Left colon (tissue), 2 donors: ENCODE results near the gene RHOV. TPM values are rescaled to one million over a fixed set of nuclear protein-coding genes. Genes with fewer than 3 reads are reported as not detected.

Experiments used
- ATAC-seq: fragments of 200-7000 bp; cut with Tn5 transposase; one replicate; pipeline ENCODE4 v1.9.1; 2020; ENCODE audit warnings: mild to moderate bottlenecking, moderate library complexity
- DNase-seq, 2 donors: peaks; one replicate each; pipeline ENCODE4 v3.0.0-alpha.2; 2020
- intact Hi-C, 2 donors: fragments of 100-400 bp; cut with DNase I in 1 of 2; cut with micrococcal nuclease in 1 of 2; formaldehyde crosslinking; loops; one replicate each; pipeline versions ENCODE4 v1.11.2 to v1.14.0; 2022; cut with DNase I, micrococcal nuclease
- total RNA-seq, 2 donors: library from RNA; stranded (reverse); fragmentation: NEBNext Ultra II Directional; extraction: Animal tissue kit (Norgen Biotek cat#: 25700); gene quantifications; one replicate each; pipeline ENCODE4 v1.2.1, GENCODE V29; 2021
- donor health status: DM: no; HTN: no; CAD: no.
- donor health status: DM: yes; HTN: yes; CAD: no.

The RHOV gene
- total RNA-seq, 2 donors from 2014 or later: 3.7 to 8.9 TPM

- ATAC-seq (peak; percentile 40), DNase-seq (peak; percentile 82 to 84)
- intact Hi-C loops: loop anchor here (2.0 to 10.0 kb wide), 2 partner anchors 112 to 278 kb away; no protein-coding TSS in a partner anchor
Observed at GRCh38 chr15:40906991-40907802, 33.2 kb upstream of the RHOV start.

- ATAC-seq (peak; percentile 80), DNase-seq (peak; percentile 95 to 96)
- intact Hi-C loops: loop anchor here (2.0 to 10.0 kb wide), 2 partner anchors 112 to 278 kb away; no protein-coding TSS in a partner anchor
Observed at GRCh38 chr15:40906091-40906990, 32.3 kb upstream of the RHOV start.

GRCh38 chr15:40904552-40905201 is 30.6 kb upstream of the RHOV start:
- intact Hi-C loops: loop anchor here (5.0 to 10.0 kb wide), 2 partner anchors 280 to 283 kb away; no protein-coding TSS in a partner anchor
- ATAC-seq: no peak
- no peak for DNase-seq

- ATAC-seq (no peak), DNase-seq (no peak)
- intact Hi-C loops: loop anchor here (5.0 to 10.0 kb wide), 2 partner anchors 282 to 284 kb away; no protein-coding TSS in a partner anchor
Observed at GRCh38 chr15:40902605-40903561, 28.8 kb upstream of the RHOV start.

- intact Hi-C loops: loop anchor here (5.0 to 10.0 kb wide), 2 partner anchors 284 to 286 kb away; no protein-coding TSS in a partner anchor
- DNase-seq (no peak), ATAC-seq (no peak)
Observed at GRCh38 chr15:40901053-40901443, 27.0 kb upstream of the RHOV start.

- DNase-seq (no peak), ATAC-seq (no peak)
- intact Hi-C loops: loop anchor here (5.0 to 10.0 kb wide), 2 partner anchors 284 to 287 kb away; no protein-coding TSS in a partner anchor
Observed at GRCh38 chr15:40900256-40901052, 26.4 kb upstream of the RHOV start.

- ATAC-seq (no peak), DNase-seq (no peak)
- intact Hi-C loops: loop anchor here (5.0 to 10.0 kb wide), 2 partner anchors 285 to 288 kb away; no protein-coding TSS in a partner anchor
Observed at GRCh38 chr15:40899536-40900207, 25.6 kb upstream of the RHOV start.

- intact Hi-C loops: loop anchor here in 1 of 2 donors (5.0 kb wide), 1 partner anchor 38 kb away; no protein-coding TSS in a partner anchor
- peak; percentile 50 for ATAC-seq
- DNase-seq: peak; percentile 58 to 72
Observed at GRCh38 chr15:40894681-40895448, 20.8 kb upstream of the RHOV start.

- ATAC-seq (peak; percentile 85), DNase-seq (peak; percentile 98 to 99)
- intact Hi-C loops: loop anchor here in 1 of 2 donors (5.0 kb wide), 1 partner anchor 37 kb away; no protein-coding TSS in a partner anchor
Observed at GRCh38 chr15:40893733-40894680, 20.0 kb upstream of the RHOV start, which contains the start of gene VPS18. VPS18 (plus strand) TSS chr15:40894450; CDS start chr15:40894769, 319 bp downstream.

GRCh38 chr15:40893019-40893670 is 19.1 kb upstream of the RHOV start:
- no peak for ATAC-seq
- intact Hi-C loops: loop anchor here in 1 of 2 donors (5.0 kb wide), 1 partner anchor 36 kb away; no protein-coding TSS in a partner anchor
- DNase-seq: no peak

- ATAC-seq: peak; percentile 29
- intact Hi-C loops: loop anchor here in 1 of 2 donors (5.0 kb wide), 1 partner anchor 35 kb away; no protein-coding TSS in a partner anchor
Observed at GRCh38 chr15:40892447-40893012, 18.5 kb upstream of the RHOV start.

GRCh38 chr15:40891810-40892446 is 17.9 kb upstream of the RHOV start:
- peak; percentile 51 for ATAC-seq
- intact Hi-C loops: loop anchor here in 1 of 2 donors (5.0 kb wide), 1 partner anchor 35 kb away; no protein-coding TSS in a partner anchor
- peak in 1 of 2 donors; percentile 67 for DNase-seq

More at GRCh38 chr15:40892447-40893012, 18.5 kb upstream of the RHOV start:
- DNase-seq: no peak
